ENCODE results near the gene TRIM68.
A peak's percentile ranks its signal among the peaks of the same experiment; 100 is the strongest.

TRIM68 gene

GRCh38 chr11:4607781-4608666 is at the start of gene TRIM68:
Gene TRIM68, minus strand, starts transcription at chr11:4608231. Its CDS starts 2,727 bp downstream, at chr11:4605504.
- DNase-seq = peak; percentile 87 to 95

- DNase-seq = no peak
Measured at GRCh38 chr11:4654635-4655369, 46.8 kb upstream of the TRIM68 start.

- no peak for DNase-seq
Measured at GRCh38 chr11:4647766-4648165, 39.7 kb upstream of the TRIM68 start.

GRCh38 chr11:4645974-4646373 is 37.9 kb upstream of the TRIM68 start:
- no peak for DNase-seq

- DNase-seq = no peak
Measured at GRCh38 chr11:4644233-4644632, 36.2 kb upstream of the TRIM68 start.

GRCh38 chr11:4643682-4644081 is 35.7 kb upstream of the TRIM68 start, which contains the start of gene OR51E1:
Gene OR51E1, plus strand, starts transcription at chr11:4643982. Its CDS starts 8,545 bp downstream, at chr11:4652527.
- DNase-seq = no peak

- no peak for DNase-seq
Measured at GRCh38 chr11:4643076-4643475, 35.0 kb upstream of the TRIM68 start.

GRCh38 chr11:4642043-4642442 is 34.0 kb upstream of the TRIM68 start:
- DNase-seq = no peak

- no peak for DNase-seq
Measured at GRCh38 chr11:4641501-4641900, 33.5 kb upstream of the TRIM68 start.

GRCh38 chr11:4639931-4640330 is 31.9 kb upstream of the TRIM68 start:
- no peak for DNase-seq

GRCh38 chr11:4637662-4638047 is 29.6 kb upstream of the TRIM68 start:
- no peak for DNase-seq

- peak; percentile 83 to 90 for DNase-seq
Measured at GRCh38 chr11:4636962-4637661, 29.1 kb upstream of the TRIM68 start, which contains the start of gene OR51D1. Gene OR51D1, plus strand, starts transcription at chr11:4637477. Its CDS starts 2,314 bp downstream, at chr11:4639791.

GRCh38 chr11:4636136-4636535 is 28.1 kb upstream of the TRIM68 start:
- no peak for DNase-seq

- peak; percentile 84 to 85 for DNase-seq
Measured at GRCh38 chr11:4626207-4627099, 18.4 kb upstream of the TRIM68 start.

GRCh38 chr11:4619514-4619913 is 11.5 kb upstream of the TRIM68 start:
- DNase-seq = no peak

- DNase-seq = no peak
Measured at GRCh38 chr11:4615856-4616444, 7.9 kb upstream of the TRIM68 start.

GRCh38 chr11:4611986-4612385 is 4.0 kb upstream of the TRIM68 start:
- DNase-seq = no peak

GRCh38 chr11:4610258-4610935 is 2.4 kb upstream of the TRIM68 start:
- DNase-seq = no peak

GRCh38 chr11:4607096-4607495 is 935 bp downstream of the TRIM68 start:
- DNase-seq = peak; percentile 11 to 12

- peak in 1 of 2 experiments; percentile 6 for DNase-seq
Measured at GRCh38 chr11:4606231-4607015, 1.6 kb downstream of the TRIM68 start.
